Measurements from ENCODE around the gene AURKB. TPM values are rescaled to one million over a fixed set of nuclear protein-coding genes. Genes with fewer than 3 reads are reported as not detected.

AURKB gene
- polyA plus RNA-seq, 1 donor from 2014 or later = 0.84 TPM

- Histone ChIP-seq H2AFZ (ENCODE audit: low read depth, low read length) (peak overlapping the region; percentile 96), H3K4me3 (ENCODE audit: low read length) (peak overlapping the region; percentile 94), H3K79me2 (replicated peaks; ENCODE audit: insufficient read depth, low read length) (peaks cover 44% of the 10 kb centered on the region), H3F3A (ENCODE audit: insufficient read depth, low read length, poor library complexity, severe bottlenecking) (no peaks in the 10 kb centered on the region), H3K9me3 (ENCODE audit: low read length) (no peaks in the 10 kb centered on the region), H3K27me3 (ENCODE audit: insufficient read depth, low read depth, low read length) (no peaks in the 10 kb centered on the region), H3K9me2 (ENCODE audit: insufficient read depth, low read length) (no peaks in the 10 kb centered on the region), H3K27ac (ENCODE audit: low read length) (peak overlapping the region; percentile 91), H3K36me3 (ENCODE audit: insufficient read depth, low read length) (no peaks in the 10 kb centered on the region), H4K20me1 (ENCODE audit: insufficient read depth) (peaks cover 11% of the 10 kb centered on the region), H3K9ac (ENCODE audit: low read length) (peak overlapping the region; percentile 99), H3K4me2 (ENCODE audit: low read length) (peak overlapping the region; percentile 62)
- TF ChIP-seq EP300 (conservative IDR thresholded peaks at IDR 0.05; ENCODE audit: poor library complexity, severe bottlenecking) (no peak), REST (IDR thresholded peaks at IDR 0.05; ENCODE audit: borderline replicate concordance) (no peak), CTCF (IDR thresholded peaks at IDR 0.05; ENCODE audit: poor library complexity, severe bottlenecking) (no peak), MXI1 (conservative IDR thresholded peaks at IDR 0.05; ENCODE audit: poor library complexity, severe bottlenecking) (no peak)
Measured at GRCh38 chr17:8162997-8163977, 47.1 kb downstream of the AURKB start.

- no peaks in the 10 kb centered on the region for H3K27me3 ChIP-seq (ENCODE audit: insufficient read depth, low read depth, low read length)
- peak within 1 kb of the TSS; percentile 91 for H3K27ac ChIP-seq (ENCODE audit: low read length)
- peaks cover 45% of the 10 kb centered on the region for H3K79me2 ChIP-seq (replicated peaks; ENCODE audit: insufficient read depth, low read length)
- H2AFZ ChIP-seq (ENCODE audit: low read depth, low read length) = peak within 1 kb of the TSS; percentile 96
- H4K20me1 ChIP-seq (ENCODE audit: insufficient read depth) = peaks cover 11% of the 10 kb centered on the region
- TF ChIP-seq SMC3 (conservative IDR thresholded peaks at IDR 0.05; ENCODE audit: poor library complexity) = peak; percentile 32
- peak; percentile 85 for TF ChIP-seq MXI1 (conservative IDR thresholded peaks at IDR 0.05; ENCODE audit: poor library complexity, severe bottlenecking)
- peak; percentile 91 for TF ChIP-seq TAF1 (IDR thresholded peaks at IDR 0.05; ENCODE audit: low read depth)
- peak; percentile 25 for TF ChIP-seq RAD21 (conservative IDR thresholded peaks at IDR 0.05)
- TF ChIP-seq CTCF (IDR thresholded peaks at IDR 0.05; ENCODE audit: poor library complexity, severe bottlenecking) = no peak
- TF ChIP-seq POLR2AphosphoS5 (IDR thresholded peaks at IDR 0.05) = peak; percentile 98
- TF ChIP-seq EP300 (conservative IDR thresholded peaks at IDR 0.05; ENCODE audit: poor library complexity, severe bottlenecking) = peak; percentile 63
- peak; percentile 85 for TF ChIP-seq REST (IDR thresholded peaks at IDR 0.05; ENCODE audit: borderline replicate concordance)
- no peak for TF ChIP-seq EZH2 (IDR thresholded peaks at IDR 0.05; ENCODE audit: borderline replicate concordance, insufficient read depth, low read length, poor library complexity, severe bottlenecking)
- H3K9me2 ChIP-seq (ENCODE audit: insufficient read depth, low read length) = no peaks in the 10 kb centered on the region
- peak within 1 kb of the TSS; percentile 94 for H3K4me3 ChIP-seq (ENCODE audit: low read length)
- H3K9me3 ChIP-seq (ENCODE audit: low read length) = no peaks in the 10 kb centered on the region
- H3K9ac ChIP-seq (ENCODE audit: low read length) = peak within 1 kb of the TSS; percentile 99
- H3F3A ChIP-seq (ENCODE audit: insufficient read depth, low read length, poor library complexity, severe bottlenecking) = no peaks in the 10 kb centered on the region
- no peaks in the 10 kb centered on the region for H3K36me3 ChIP-seq (ENCODE audit: insufficient read depth, low read length)
- H3K4me2 ChIP-seq (ENCODE audit: low read length) = peak within 1 kb of the TSS; percentile 96
Measured at GRCh38 chr17:8162233-8162996, 48.0 kb downstream of the AURKB start, which contains the start of gene VAMP2. TSS of gene VAMP2 (minus strand) at chr17:8162948. CDS start at chr17:8162879, 69 bp downstream.
